Measurements from ENCODE around the gene MNT. TPM values are rescaled to one million over a fixed set of nuclear protein-coding genes. Genes with fewer than 3 reads are reported as not detected.

MNT gene
- total and polyA plus RNA-seq, 9 of the 15 experiments (the other 6 are each of a cell fraction or from before 2014, with no cell fraction given), result 0.18 to 23.8 (median 5.3) TPM

DNA sequence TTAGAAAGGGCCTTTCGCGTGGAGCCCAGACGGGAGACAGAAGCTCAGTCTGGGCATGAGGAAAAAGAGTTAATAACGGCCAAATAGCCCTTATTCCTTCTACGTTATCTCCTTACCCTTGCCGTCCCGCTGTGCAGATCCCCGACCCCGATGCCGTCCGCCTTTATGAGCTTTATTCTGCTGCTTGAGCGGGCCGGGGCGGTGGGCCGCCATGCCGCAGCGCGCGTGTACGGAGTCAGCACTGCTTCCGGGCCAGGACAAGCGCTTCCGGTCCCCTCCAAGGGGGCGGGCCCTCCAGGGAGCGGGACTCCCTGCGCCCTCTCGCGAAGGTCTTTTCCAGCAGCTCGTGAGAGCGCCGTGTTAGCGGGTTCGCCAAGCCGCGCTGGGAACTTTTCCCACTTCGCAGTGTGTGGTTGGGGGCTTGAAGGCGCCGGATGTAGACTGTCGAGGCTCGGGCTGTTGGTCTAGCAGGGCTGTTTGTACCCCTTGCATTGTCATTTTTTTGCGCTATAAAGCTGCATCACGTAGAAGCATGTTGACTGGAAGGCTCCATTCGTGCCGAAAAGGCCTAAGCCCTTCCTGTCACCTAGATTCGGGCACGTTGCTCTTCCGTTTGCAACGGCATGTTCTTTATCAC lies 64.5 kb downstream of the MNT start, which contains the start of gene TSR1 (continued):
- TF ChIP-seq, protein P1, sequence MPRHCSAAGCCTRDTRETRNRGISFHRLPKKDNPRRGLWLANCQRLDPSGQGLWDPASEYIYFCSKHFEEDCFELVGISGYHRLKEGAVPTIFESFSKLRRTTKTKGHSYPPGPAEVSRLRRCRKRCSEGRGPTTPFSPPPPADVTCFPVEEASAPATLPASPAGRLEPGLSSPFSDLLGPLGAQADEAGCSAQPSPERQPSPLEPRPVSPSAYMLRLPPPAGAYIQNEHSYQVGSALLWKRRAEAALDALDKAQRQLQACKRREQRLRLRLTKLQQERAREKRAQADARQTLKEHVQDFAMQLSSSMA (CRISPR knock-in tag; IDR thresholded peaks at IDR 0.05), result no peak
- no peak; the same call in 1 of the 2 replicates for TF ChIP-seq POLR2AphosphoS2 (IDR thresholded peaks at IDR 0.05; ENCODE audit: low read length)
- TF ChIP-seq ZBED1 (IDR thresholded peaks at IDR 0.05), result no peak
- TF ChIP-seq SMARCE1 (IDR thresholded peaks at IDR 0.05), result no peak
- TF ChIP-seq KLF13 (tag; IDR thresholded peaks at IDR 0.05; ENCODE audit: borderline replicate concordance, low read depth), result peak; percentile 78; the same call in 1 of the 2 replicates
- no peak for TF ChIP-seq JUND (IDR thresholded peaks at IDR 0.05; ENCODE audit: borderline replicate concordance, low read depth, low read length)
- no peak for TF ChIP-seq JUND (tag; IDR thresholded peaks at IDR 0.05; ENCODE audit: borderline replicate concordance, low read depth, low read length)
- no peak for TF ChIP-seq HNRNPH1 (optimal IDR thresholded peaks at IDR 0.05; ENCODE audit: low read depth, low read length)
- TF ChIP-seq RAD51 (IDR thresholded peaks at IDR 0.05; ENCODE audit: borderline replicate concordance, low read depth), result no peak
- no peak for TF ChIP-seq RBM22 (IDR thresholded peaks at IDR 0.05; ENCODE audit: low read depth, low read length, poor library complexity, severe bottlenecking)
- TF ChIP-seq ZNF12 (CRISPR knock-in tag; IDR thresholded peaks at IDR 0.05), result no peak
- TF ChIP-seq, protein P2, sequence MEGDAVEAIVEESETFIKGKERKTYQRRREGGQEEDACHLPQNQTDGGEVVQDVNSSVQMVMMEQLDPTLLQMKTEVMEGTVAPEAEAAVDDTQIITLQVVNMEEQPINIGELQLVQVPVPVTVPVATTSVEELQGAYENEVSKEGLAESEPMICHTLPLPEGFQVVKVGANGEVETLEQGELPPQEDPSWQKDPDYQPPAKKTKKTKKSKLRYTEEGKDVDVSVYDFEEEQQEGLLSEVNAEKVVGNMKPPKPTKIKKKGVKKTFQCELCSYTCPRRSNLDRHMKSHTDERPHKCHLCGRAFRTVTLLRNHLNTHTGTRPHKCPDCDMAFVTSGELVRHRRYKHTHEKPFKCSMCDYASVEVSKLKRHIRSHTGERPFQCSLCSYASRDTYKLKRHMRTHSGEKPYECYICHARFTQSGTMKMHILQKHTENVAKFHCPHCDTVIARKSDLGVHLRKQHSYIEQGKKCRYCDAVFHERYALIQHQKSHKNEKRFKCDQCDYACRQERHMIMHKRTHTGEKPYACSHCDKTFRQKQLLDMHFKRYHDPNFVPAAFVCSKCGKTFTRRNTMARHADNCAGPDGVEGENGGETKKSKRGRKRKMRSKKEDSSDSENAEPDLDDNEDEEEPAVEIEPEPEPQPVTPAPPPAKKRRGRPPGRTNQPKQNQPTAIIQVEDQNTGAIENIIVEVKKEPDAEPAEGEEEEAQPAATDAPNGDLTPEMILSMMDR (IDR thresholded peaks at IDR 0.05 in 2 of 3, conservative IDR thresholded peaks at IDR 0.05 in 1 of 3; ENCODE audit: insufficient read depth in 2 of 3, low read depth in 1 of 3, low read length in 3 of 3), result peak; percentile 24 to 39 (median 38); a peak in 4 of 6 replicates
- no peak for TF ChIP-seq PPARD (CRISPR knock-in tag; IDR thresholded peaks at IDR 0.05)
- TF ChIP-seq, protein P3, sequence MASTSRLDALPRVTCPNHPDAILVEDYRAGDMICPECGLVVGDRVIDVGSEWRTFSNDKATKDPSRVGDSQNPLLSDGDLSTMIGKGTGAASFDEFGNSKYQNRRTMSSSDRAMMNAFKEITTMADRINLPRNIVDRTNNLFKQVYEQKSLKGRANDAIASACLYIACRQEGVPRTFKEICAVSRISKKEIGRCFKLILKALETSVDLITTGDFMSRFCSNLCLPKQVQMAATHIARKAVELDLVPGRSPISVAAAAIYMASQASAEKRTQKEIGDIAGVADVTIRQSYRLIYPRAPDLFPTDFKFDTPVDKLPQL (IDR thresholded peaks at IDR 0.05; ENCODE audit: extremely low read depth, insufficient read length), result no peak
- no peak for TF ChIP-seq TEAD1 (CRISPR knock-in tag; IDR thresholded peaks at IDR 0.05)
- no peak for TF ChIP-seq E2F3 (CRISPR knock-in tag; IDR thresholded peaks at IDR 0.05)
- peak; percentile 44 for TF ChIP-seq CCNT2 (IDR thresholded peaks at IDR 0.05; ENCODE audit: borderline replicate concordance, extremely low read depth, insufficient read length, low read depth, low read length)
- TF ChIP-seq, protein P4, sequence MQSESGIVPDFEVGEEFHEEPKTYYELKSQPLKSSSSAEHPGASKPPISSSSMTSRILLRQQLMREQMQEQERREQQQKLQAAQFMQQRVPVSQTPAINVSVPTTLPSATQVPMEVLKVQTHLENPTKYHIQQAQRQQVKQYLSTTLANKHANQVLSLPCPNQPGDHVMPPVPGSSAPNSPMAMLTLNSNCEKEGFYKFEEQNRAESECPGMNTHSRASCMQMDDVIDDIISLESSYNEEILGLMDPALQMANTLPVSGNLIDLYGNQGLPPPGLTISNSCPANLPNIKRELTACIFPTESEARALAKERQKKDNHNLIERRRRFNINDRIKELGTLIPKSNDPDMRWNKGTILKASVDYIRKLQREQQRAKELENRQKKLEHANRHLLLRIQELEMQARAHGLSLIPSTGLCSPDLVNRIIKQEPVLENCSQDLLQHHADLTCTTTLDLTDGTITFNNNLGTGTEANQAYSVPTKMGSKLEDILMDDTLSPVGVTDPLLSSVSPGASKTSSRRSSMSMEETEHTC (IDR thresholded peaks at IDR 0.05), result no peak
- TF ChIP-seq GTF2A2 (tag; IDR thresholded peaks at IDR 0.05), result no peak
- TF ChIP-seq, protein P5, sequence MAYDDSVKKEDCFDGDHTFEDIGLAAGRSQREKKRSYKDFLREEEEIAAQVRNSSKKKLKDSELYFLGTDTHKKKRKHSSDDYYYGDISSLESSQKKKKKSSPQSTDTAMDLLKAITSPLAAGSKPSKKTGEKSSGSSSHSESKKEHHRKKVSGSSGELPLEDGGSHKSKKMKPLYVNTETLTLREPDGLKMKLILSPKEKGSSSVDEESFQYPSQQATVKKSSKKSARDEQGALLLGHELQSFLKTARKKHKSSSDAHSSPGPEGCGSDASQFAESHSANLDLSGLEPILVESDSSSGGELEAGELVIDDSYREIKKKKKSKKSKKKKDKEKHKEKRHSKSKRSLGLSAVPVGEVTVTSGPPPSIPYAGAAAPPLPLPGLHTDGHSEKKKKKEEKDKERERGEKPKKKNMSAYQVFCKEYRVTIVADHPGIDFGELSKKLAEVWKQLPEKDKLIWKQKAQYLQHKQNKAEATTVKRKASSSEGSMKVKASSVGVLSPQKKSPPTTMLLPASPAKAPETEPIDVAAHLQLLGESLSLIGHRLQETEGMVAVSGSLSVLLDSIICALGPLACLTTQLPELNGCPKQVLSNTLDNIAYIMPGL (CRISPR knock-in tag; IDR thresholded peaks at IDR 0.05), result no peak
- peak; percentile 65 to 92 (median 89) for TF ChIP-seq YY1 (IDR thresholded peaks at IDR 0.05; ENCODE audit: borderline replicate concordance in 1 of 3, control insufficient read depth in 1 of 3, extremely low read depth in 1 of 3, insufficient read depth in 3 of 3, insufficient read length in 1 of 3, insufficient replicate concordance in 2 of 3, low read depth in 1 of 3, low read length in 2 of 3)

Data from K562 (cell line).